T follicular helper cell (primary cell): ENCODE data around the gene EGFL7.

Experiments used
- DNase-seq: peaks from one replicate; pipeline ENCODE4 v3.0.0-alpha.2; 2020; ENCODE audit warnings: low read depth

EGFL7 gene

DNA sequence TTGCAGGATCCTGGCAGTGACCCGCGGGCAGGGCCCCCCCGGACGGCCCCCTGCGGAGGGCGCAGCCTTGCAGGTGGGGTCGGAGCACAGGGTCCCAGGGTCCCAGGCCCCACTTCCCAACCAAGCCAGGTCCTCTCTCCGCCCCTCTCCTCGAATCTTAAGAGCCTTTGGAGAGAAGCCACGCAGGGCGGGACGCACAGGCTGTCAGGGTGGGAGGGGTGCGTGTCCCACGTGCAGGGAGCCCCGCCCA, 18.4 kb upstream of the EGFL7 start:
- no peak for DNase-seq

DNA sequence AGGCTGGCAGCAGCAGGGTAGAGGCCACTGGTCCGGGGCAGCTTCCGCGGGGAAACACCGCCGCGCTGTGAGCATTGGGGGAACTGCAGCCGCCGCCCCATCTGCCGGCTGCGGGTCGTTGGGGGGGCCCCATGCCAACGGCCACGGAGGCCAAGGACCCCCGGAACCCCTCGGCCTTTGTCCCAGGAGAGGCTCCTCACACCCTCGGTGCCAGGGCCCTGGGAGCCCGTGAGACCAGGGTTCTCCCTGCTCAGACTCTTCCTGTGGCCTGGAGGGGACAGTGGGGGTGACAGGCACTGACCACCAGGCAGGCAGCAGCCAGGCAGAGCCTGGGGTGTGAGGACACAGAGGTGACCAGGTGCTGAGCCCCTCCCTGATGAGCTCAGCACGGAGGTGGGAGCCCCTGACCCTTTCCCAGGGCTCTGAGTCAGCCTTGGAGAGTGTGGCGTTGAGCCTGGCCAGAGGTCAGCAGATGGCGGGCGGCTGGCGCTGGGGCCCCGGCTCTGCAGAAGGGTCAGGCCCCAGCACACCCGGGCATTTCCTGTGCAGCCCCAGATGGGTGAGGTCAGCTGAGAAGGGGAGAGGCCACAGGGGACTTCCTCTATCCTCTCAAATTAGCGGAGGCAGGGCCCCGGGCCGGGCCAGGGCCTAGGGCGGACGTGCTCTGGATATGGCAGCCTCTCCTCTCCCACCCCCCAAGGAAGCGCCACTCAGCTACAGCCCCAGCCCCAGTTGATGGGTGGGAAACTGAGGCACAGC, 17.9 kb upstream of the EGFL7 start:
- peak; percentile 52 for DNase-seq

DNA sequence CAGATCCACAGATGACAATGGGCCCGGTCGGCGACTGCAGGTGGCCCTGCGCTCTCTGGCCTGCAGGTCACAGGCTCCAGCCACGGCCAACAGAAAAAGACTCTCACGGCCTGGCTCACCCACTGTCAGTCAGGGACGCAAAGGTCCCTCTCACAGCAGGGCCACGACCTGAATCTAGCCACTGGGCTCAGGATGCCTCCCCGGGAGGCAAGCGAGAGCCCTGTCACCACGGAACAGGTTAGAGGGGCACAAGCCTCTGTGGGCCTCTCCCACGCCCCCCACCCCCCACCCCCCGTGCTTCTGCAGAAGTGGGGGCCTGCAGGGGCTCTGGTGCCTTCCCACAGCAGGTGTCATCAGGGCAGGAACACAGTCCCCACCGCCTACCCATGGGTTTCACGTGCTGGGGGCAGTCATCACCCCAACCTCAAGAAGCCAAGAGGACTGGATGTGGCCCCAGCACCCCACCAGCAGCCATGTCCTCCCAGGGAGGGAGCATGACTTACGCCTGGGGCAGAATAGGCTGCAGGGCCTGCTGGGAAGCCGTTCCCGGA, 17.3 kb upstream of the EGFL7 start:
- no peak for DNase-seq

DNA sequence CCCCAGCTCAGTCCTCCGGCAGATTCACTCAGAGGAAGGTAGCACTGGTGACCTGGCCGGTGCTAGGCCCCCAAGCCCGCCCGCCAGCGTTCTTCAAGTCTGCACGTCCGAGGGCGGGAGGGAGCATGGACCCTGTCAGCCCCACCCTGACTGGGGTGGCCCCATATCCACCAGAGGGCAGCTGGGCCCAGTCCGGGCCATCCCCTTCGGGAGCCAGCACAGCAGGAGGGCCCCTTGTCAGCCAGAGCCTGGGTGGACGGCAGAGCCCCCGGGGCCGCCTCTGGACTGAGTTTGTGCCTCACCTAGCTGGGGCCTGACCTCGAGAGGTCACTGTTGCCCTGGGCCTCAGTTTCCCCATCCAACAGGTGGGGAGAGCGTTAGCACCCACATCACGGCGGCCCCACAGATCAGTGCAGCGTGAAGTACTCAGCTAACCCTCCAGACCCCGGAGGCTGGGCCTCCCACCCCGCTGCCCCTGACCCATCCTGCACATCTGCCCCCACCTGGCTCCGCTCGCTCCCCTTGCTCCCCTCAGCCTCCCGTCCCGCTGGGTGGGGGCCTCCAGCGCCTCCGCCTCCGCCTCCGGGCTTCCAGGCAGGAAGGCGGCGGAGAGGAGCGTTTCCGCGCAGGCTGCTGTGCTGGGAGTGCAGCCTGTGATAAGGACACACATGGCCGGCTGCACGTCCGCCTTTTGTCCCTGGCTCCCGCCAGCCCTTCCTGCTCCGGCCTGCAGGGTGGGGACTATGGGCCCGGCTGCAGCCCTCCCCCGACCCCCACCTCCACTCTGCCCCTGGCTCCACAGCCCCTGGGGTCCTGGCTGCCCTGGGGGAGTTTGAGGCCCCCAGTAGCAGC, 16.6 kb upstream of the EGFL7 start:
- no peak for DNase-seq

DNA sequence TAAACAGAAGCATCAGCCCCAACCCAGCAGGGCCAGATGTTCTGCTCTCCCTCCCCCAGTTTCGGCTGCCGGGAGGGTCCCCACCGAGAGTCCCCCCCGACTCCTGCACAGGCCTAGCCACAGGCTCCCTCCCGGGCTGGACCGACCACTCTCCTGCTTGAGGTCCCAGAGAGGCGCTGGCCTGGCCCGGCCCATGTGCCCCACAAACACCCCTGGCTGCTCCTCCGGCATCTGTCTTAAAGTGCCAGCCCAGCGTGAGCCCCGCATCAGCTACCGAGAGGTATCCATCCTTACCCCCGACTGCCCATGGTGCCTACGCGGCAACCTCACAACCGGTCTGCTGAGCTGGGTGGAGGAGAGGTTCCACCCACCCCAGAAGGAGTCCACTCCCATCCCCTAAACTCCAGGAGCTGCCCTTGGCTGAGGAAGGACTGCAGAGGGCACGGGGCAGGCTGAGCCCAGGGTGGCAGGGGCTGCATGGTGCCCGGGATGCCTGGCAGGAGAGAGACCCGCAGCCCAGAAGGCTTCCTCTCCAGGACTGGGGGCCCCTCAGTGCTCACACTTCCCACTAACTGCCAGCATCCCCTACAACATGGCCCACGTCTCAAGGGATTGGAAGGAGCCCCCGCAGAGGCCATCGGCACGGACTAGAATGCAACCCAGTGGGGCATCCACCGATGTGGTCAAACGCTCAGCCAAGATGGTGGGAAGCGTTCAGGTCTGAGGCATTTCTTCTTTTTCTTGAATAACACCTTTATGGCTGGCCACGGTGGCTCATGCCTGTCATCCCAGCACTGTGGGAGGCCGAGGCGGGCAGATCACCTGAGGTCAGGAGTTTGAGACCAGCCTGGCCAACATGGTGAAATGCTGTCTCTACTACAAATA, 15.6 kb upstream of the EGFL7 start:
- DNase-seq: no peak

DNA sequence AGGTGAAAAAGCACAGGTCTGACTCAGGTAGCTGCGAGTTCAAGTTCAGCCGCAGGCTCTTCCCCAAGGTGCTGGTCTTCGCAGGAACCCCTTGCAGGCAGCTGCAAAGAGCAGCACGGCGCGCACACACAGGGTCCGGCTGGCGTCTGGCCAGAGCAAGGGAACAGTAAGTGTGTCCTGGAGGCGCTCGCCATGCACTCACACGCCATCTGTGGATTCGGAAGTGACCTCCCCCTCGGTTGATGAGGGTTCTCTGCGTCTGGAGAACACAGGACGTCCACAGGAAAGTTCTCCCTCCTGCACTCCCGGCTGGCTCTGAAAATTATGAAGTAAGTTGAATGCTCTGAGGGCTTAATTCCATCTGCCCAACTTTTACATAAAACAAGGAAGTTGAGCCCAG, 14.0 kb upstream of the EGFL7 start:
- DNase-seq: no peak

DNA sequence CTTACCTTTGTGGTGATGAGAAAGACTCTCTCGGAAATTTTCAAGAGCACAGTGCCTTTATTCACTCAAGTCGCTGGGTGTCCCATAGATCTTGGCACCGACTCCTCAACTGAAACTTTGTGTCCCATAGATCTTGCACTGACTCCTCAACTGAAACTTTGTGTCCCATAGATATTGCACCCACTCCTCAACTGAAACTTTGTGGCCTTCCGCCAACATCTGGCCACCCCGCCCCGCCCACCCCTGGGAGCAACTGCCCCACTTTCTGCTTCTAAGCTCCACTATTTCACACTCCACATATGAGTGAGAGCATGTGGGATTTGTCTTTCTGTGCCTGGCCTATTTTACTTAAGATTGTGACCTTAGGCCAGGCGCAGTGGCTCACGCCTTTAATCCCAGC, 12.7 kb upstream of the EGFL7 start:
- no peak for DNase-seq

DNA sequence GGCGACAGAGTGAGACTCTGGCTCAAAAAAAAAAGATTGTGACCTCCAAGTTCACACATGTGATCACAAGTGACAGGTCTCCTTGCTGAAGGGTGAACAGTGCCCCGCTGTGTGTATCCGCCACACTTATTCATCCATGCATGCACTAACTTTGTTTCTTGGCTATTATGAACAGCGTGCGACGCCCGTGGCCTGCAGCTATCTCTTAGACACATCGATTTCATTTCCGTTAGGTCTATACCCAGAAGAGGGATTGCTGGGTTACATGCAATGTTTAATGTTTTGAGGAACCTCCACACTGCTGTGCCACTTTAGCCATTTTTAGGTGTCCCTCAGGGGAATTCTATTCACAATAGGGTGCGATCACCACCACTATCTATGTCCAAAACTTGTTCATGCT, 12.1 kb upstream of the EGFL7 start:
- no peak for DNase-seq

DNA sequence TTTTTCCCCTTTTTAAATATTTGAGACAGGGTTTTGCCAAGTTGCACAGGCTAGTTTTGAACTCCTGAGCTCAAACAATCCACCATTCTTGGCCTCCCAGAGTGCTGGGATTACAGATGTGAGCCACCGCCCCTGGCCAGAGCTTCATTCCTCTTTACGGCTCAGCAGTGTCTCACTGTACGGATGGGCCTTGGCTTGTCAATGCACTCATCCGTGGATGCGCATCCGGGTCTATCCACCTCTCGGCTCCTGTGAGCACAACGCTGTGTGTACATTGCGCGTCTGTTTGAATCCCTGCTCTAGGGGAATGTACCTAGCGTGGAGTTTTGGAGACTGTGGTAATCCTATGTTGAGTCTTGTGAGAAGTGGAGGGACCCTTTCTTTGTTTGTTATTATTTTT, 10.9 kb upstream of the EGFL7 start:
- no peak for DNase-seq

DNA sequence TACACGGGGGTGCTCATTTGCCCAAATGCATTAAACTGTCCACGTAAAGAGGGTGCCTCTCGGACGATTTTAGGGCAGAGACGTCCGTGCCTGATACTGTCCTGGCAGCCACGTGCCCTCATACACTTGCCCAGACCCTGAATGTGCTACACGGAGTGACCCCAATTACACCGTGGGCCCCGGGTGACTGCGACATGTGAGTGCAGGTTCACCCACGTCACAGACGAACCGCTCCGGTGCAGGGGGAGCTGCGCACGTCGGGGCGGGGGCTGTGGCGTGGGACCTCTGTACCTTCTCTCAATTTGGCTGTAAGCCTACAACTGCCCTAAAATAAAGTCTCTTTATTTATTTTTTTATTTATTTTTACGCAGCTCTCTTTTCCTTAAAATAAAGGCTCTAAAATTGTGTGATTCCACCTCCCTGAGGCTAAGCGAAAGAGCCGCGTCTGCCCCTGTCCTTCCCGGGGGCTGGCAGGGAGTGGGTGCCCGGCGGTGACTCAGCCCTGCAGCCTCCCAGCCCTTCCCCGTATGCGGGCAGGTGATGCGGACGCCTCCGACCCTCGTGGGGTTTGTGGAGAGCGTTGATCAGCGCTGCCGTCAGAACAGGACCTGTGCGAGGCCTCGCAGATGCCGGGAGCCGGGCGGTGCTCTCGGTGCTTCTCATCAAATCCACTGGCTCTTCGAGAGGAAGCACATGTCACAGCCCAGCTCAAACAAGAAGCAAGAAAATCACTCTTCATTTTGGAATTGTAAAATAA, 9.2 kb upstream of the EGFL7 start:
- DNase-seq: no peak

DNA sequence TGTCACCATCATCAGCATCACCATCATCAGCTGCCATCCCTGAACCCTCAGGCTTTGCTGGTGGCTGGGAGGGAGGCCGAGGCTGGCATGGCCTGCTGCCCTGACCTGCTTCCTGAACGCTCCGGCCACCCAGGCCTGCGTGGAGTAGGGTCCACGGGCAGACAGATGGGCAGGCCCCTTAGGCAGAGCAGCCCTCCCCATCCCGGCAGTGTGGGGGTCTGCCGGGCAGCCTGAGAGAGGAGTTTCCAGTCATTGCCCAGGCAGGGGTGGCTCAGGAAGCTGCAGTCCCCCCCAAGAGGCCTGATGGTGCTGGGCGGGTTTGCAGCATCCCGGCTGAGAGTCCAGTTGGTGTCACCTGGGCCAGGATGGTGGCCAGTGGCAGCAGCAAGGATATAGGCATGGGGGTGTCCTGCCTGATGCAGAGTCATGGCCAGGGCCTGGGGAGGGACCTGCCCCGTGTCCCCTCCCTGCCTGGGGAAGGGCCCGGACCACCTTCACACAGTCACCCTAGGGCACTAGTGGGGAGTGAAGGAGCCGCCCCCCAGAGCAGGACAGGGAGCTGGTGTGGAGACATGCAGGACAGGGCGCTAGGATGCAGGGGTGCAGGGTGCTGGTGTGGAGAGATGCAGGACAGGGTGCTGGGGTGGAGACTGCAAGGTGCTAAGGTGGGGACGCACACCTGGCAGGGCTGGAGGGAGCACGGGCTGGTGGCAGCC, 7.7 kb upstream of the EGFL7 start:
- DNase-seq: no peak

DNA sequence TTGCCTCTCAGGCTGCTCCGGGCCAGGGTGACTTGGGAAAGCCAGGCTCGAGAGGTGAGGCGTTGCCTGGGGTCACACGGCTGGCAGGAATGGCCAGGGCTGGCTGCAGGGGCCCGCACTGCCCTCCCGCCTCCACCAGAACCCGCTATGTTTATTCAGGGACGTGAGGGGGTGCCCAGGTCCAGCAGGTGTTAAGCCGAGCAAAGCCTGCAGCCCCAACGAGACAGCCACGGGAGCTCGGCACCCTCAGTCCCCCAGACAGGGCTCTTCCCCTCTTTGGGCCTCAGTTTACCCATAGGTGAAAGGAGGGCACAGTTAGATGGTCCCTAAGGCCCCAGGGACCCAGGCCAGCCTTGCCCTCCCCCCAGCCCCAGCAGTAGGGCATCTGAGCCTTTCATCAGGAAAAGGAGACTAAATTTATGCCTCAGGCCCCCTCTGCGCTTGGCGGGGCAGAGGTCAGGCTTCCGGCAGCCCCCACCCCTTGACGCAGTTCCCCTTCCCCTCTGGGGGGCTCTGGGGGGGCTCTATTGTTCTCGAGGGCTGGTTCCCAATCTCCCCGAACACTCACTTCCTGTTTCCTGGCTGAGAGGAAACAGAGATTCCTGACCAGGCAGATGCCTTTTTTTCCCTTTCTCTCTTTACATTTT, 7.1 kb upstream of the EGFL7 start:
- no peak for DNase-seq

DNA sequence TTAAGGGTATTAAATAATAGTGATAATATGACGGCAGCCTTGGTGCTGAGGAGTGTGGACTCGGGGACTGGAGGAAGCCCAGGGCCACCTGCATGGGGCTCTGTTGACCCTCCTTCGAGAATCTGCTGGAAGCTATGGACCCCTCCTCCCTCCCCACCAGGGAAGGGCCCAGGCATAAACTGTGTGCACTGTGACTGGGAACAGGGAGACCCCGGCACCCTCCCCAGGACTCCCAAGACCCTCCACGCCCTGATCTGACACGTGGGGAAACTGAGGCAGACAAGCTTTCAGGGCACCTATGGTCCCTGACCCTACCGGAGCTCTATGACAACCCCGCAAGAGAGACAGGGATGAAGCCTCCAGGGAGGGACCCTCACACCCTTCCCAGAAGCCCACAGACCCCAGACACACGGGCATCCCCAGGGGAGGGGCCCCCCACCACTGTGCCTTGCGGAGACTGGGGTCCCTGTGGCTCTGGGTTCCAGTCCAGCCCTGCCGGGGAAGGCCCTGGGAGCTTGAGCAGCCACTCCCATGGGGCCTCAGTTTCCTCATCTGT, 6.5 kb upstream of the EGFL7 start:
- no peak for DNase-seq

DNA sequence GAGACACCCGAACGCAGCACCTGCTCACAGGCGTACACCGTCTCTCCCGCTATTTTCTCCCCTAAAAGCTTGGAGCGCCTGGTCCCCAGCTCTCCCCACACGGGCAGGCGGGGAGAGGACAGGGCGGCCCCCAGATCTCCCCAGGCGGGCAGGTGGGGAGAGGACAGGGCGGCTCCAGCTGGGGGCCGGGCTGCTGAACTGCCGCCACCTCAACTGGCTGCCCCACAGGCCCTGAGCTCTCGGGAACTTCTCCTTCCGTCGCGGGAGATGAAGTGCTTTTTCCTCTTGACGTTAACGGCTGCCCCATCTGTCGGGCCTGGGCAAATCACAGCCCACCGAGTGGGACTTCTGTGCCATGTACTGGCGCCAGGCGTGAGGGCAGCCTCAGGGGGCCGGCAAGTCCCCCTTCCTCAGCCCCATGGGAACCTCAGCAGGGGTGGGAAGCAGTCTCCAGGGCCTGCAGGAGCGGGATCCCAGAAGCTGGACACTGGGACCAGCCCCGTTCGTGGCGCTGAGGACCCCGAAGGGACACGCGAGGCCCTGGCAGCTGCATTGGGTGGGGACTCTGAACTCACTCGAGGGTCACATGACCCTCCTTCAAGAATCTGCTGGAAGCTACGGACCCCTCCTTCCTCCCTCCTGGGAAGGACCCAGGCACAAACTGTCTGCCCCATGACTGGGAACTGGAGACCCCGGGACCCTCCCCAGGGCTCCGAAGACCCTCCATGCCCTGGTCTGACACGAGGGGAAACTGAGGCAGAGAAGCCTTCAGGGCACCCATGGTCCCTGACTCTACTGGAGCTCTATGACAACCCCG, 5.7 kb upstream of the EGFL7 start:
- no peak for DNase-seq

DNA sequence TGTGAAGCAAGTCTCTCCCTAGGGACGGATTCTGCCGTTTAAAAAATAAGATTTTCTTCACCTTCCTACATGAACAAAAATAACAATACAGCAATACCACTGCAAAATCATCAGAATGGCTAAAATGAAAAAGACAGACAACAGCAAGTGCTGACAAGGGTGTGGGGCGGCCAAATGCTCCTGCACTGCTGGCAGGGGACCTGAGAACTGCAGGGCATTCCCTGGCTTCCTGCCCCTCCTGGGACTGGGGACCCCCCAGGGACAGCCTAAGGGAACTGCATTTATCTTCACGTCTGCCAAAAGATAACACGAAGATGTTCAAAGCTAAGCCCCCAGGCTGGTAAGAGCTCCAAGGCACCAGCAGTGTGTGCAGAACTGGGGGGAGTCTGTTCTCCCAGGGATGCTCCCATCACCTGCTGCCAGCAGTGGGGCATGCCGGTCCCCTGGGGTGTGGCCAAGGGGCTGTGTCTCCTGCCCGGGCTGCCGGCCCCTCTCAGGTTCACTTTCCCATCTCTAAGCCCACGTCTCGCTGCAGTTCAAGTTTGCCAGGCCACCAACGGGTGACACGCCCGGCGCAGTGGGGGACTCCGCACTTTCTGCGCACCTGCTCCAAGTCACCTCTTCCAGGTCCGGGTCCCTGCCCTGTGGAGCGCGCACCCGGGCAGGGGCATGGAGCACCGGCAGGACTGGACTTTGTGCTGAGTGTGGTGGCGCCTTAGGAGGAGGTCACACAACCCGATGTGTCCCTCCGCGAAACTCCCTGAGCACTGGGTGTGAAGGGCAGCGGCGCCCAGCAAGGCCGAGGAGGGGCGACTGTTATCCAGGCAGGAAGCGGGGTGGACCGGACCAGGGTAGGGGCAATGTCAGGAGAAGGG, 4.5 kb upstream of the EGFL7 start:
- no peak for DNase-seq

DNA sequence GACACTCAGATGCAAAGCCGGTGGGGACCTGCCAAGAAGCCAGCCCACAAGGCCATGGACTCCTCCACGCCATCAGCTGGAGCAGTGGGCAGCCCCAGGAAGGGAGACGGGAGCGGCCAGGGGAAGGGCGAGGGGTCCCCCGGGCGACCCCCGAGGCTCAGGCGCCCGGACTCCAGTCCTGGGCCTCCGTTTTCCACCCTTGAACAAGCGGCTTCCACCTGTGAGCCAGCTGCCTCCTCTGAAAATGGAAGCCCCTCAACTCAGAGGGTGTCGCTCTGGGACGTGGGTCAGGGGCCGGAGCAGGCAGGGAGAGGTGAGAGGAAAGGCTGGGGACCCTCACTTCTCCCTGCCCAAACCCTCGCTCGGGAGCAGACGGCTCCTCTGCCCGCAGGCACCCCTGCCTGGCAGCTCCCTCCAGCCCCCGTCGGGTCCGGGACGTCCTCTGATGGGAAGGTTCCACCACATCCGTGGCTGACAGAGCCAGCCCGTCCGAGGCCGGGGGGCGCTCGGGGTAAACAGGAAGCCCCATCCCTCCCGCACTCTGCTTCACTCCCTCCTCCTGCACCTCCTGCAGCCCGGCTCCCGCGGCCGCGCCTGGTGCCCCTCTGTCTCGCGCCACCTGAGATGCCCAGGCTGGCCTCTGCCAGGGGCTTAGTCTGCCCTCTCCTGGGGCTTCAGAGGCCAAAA, 3.7 kb upstream of the EGFL7 start:
- no peak for DNase-seq

DNA sequence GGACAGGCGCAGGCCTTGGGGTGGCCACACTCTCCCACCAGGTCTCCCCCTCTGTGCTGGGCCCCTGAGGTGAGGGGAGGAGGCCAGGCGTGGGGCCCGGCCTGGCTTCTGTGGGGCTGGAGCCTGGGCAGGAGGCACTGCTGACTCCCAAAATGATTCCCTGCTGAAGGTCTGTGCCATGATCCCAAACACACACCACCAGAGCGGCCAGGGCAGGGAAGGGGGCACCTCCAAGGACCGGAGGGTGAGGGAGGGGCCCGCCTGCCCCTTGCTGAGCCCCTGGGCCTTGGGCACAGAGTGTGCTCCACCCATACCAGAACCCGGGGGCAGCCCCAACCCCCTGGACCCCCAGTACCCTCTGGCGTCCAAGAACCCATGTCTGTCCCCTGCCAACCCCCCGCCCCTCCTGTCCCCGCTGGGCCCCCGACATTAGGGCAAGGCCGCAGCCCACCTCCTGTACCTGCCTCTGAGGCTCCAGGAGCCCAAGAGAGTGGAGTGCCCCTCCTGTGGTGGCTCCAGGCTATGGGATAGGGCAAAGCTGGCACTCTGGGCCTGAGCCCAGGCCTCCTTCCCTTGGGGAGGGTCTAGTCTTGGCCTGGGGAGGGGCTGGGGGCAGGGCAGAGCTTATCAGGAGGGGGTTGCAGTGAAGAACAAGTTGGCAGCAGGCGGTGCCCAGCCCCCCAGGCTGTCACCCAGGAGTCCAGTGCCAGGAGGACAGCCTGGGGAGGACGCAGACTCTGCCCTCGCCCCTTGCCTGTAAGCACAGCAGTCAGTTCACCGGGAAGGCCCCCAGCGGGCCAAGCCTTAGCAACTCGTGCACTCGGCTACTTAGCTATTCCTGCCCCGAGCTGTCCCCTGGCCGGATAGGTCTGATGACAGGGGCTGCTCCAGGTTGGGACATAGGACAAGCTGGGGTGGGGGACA, 2.6 kb upstream of the EGFL7 start:
- DNase-seq: no peak
